HuH-7 (cell line): Measurements from ENCODE around the gene KAT5.
"Not testable (repeated sequence)": the region's sequence is repeated elsewhere in the genome, so short reads cannot be mapped to it uniquely, and the experiment has no call there.

Experiments
- DNase-seq: peaks from one replicate; pipeline ENCODE4 v3.0.0; 2011; ENCODE audit warnings: low spot score

KAT5 gene

GRCh38 chr11:65709661-65710060 lies 2.4 kb upstream of the KAT5 start:
- no peak for DNase-seq

GRCh38 chr11:65710421-65710820 lies 1.6 kb upstream of the KAT5 start:
- no peak for DNase-seq

- no peak for DNase-seq
Observed at GRCh38 chr11:65712633-65713076, 603 bp downstream of the KAT5 start.

- no peak for DNase-seq
Observed at GRCh38 chr11:65713212-65713969, 1.3 kb downstream of the KAT5 start.

- DNase-seq, result no peak
Observed at GRCh38 chr11:65714433-65714832, 2.4 kb downstream of the KAT5 start.

GRCh38 chr11:65716302-65716701 lies 4.2 kb downstream of the KAT5 start:
- no peak for DNase-seq

- DNase-seq, result no peak
Observed at GRCh38 chr11:65716774-65717405, 4.8 kb downstream of the KAT5 start.

- DNase-seq, result no peak
Observed at GRCh38 chr11:65717906-65718305, 5.9 kb downstream of the KAT5 start.

- no peak for DNase-seq
Observed at GRCh38 chr11:65718531-65718930, 6.5 kb downstream of the KAT5 start.

- DNase-seq, result no peak
Observed at GRCh38 chr11:65718964-65719492, 7.0 kb downstream of the KAT5 start.

- peak; percentile 26 for DNase-seq
Observed at GRCh38 chr11:65719871-65720210, 7.8 kb downstream of the KAT5 start.

GRCh38 chr11:65720211-65720934 lies 8.3 kb downstream of the KAT5 start, which contains the start of gene RNASEH2C:
TSS of gene RNASEH2C (minus strand) at chr11:65720798. CDS start at chr11:65720758, 40 bp downstream.
- DNase-seq, result peak; percentile 91

GRCh38 chr11:65722261-65722660 lies 10.2 kb downstream of the KAT5 start:
- no peak for DNase-seq

- DNase-seq, result no peak
Observed at GRCh38 chr11:65726660-65727059, 14.6 kb downstream of the KAT5 start.

GRCh38 chr11:65727865-65728264 lies 15.8 kb downstream of the KAT5 start:
- DNase-seq, result no peak

- DNase-seq, result no peak
Observed at GRCh38 chr11:65730461-65730860, 18.4 kb downstream of the KAT5 start.

- DNase-seq, result not testable (repeated sequence)
Observed at GRCh38 chr11:65735111-65735510, 23.1 kb downstream of the KAT5 start.

GRCh38 chr11:65736810-65737209 lies 24.8 kb downstream of the KAT5 start:
- no peak for DNase-seq

GRCh38 chr11:65739022-65739421 lies 27.0 kb downstream of the KAT5 start:
- no peak for DNase-seq

GRCh38 chr11:65741185-65741584 lies 29.1 kb downstream of the KAT5 start:
- DNase-seq, result no peak

- no peak for DNase-seq
Observed at GRCh38 chr11:65742353-65742752, 30.3 kb downstream of the KAT5 start.

- DNase-seq, result no peak
Observed at GRCh38 chr11:65743681-65744025, 31.6 kb downstream of the KAT5 start.
